ENCODE data around the gene SLC7A7. TPM values are rescaled to one million over a fixed set of nuclear protein-coding genes. Genes with fewer than 3 reads are reported as not detected.

The SLC7A7 gene
- total RNA-seq, 1 experiment from 2014 or later = 5.9 TPM

- Histone ChIP-seq H3K9me2 (ENCODE audit: insufficient read depth) (no peaks in the 10 kb centered on the region), H3K4me1 (replicated peaks; ENCODE audit: insufficient read depth) (no peaks in the 10 kb centered on the region; the same call in 1 of the 2 replicates), H4K20me1 (ENCODE audit: insufficient read depth) (no peaks in the 10 kb centered on the region), H3K4me2 (no peak overlapping the region), H3K36me3 (ENCODE audit: low read depth) (no peaks in the 10 kb centered on the region), H3K4me3 (no peak overlapping the region), H3K27ac (no peak overlapping the region), H3F3A (ENCODE audit: insufficient read depth, low read depth) (no peaks in the 10 kb centered on the region), H3K9me3 (ENCODE audit: insufficient read depth, low read depth) (no peaks in the 10 kb centered on the region), H3K27me3 (ENCODE audit: insufficient read depth, low read depth) (no peaks in the 10 kb centered on the region), H2AFZ (no peak overlapping the region), H3K79me2 (ENCODE audit: low read depth) (no peaks in the 10 kb centered on the region)
- intact Hi-C loops (cut with micrococcal nuclease; ENCODE audit: unreplicated experiment) = no loop called here
- POLR2A ChIA-PET (ENCODE audit: unreplicated experiment) = no interaction called here
- no peak for DNase-seq
- BruUV-seq (replicated peaks) = no TSS peak
- TF ChIP-seq EZH2 (IDR thresholded peaks at IDR 0.05; ENCODE audit: low read depth) (no peak), CTCF (conservative IDR thresholded peaks at IDR 0.05) (no peak)
- CTCF ChIA-PET = no interaction called here
Observed at GRCh38 chr14:22847661-22848341, 32.6 kb upstream of the SLC7A7 start.

GRCh38 chr14:22846811-22847307, 31.6 kb upstream of the SLC7A7 start:
- no peak for DNase-seq
- Histone ChIP-seq H3K9me2 (ENCODE audit: insufficient read depth) (no peaks in the 10 kb centered on the region), H3K4me3 (no peak overlapping the region), H3K4me2 (no peak overlapping the region), H3K27ac (no peak overlapping the region), H3K9me3 (ENCODE audit: insufficient read depth, low read depth) (no peaks in the 10 kb centered on the region), H2AFZ (no peak overlapping the region), H3F3A (ENCODE audit: insufficient read depth, low read depth) (no peaks in the 10 kb centered on the region), H4K20me1 (ENCODE audit: insufficient read depth) (no peaks in the 10 kb centered on the region), H3K79me2 (ENCODE audit: low read depth) (no peaks in the 10 kb centered on the region), H3K4me1 (replicated peaks; ENCODE audit: insufficient read depth) (no peaks in the 10 kb centered on the region; the same call in 1 of the 2 replicates), H3K27me3 (ENCODE audit: insufficient read depth, low read depth) (no peaks in the 10 kb centered on the region), H3K36me3 (ENCODE audit: low read depth) (no peaks in the 10 kb centered on the region)
- CTCF ChIA-PET = no interaction called here
- TSS peak; percentile 17 for BruUV-seq (replicated peaks)
- TF ChIP-seq CTCF (conservative IDR thresholded peaks at IDR 0.05) = no peak
- no peak for TF ChIP-seq EZH2 (IDR thresholded peaks at IDR 0.05; ENCODE audit: low read depth)
- intact Hi-C loops (cut with micrococcal nuclease; ENCODE audit: unreplicated experiment) = no loop called here
- POLR2A ChIA-PET (ENCODE audit: unreplicated experiment) = no interaction called here

GRCh38 chr14:22845821-22846625, 30.8 kb upstream of the SLC7A7 start:
- H4K20me1 ChIP-seq (ENCODE audit: insufficient read depth) = no peaks in the 10 kb centered on the region
- no peak overlapping the region for H3K4me3 ChIP-seq
- no peaks in the 10 kb centered on the region; the same call in 1 of the 2 replicates for H3K4me1 ChIP-seq (replicated peaks; ENCODE audit: insufficient read depth)
- CTCF ChIA-PET = no interaction called here
- no peak overlapping the region for H2AFZ ChIP-seq
- no peak overlapping the region for H3K4me2 ChIP-seq
- H3K27me3 ChIP-seq (ENCODE audit: insufficient read depth, low read depth) = no peaks in the 10 kb centered on the region
- DNase-seq = no peak
- no peaks in the 10 kb centered on the region for H3F3A ChIP-seq (ENCODE audit: insufficient read depth, low read depth)
- H3K79me2 ChIP-seq (ENCODE audit: low read depth) = no peaks in the 10 kb centered on the region
- POLR2A ChIA-PET (ENCODE audit: unreplicated experiment) = no interaction called here
- TF ChIP-seq CTCF (conservative IDR thresholded peaks at IDR 0.05) (no peak), EZH2 (IDR thresholded peaks at IDR 0.05; ENCODE audit: low read depth) (no peak)
- no peaks in the 10 kb centered on the region for H3K9me2 ChIP-seq (ENCODE audit: insufficient read depth)
- no TSS peak for BruUV-seq (replicated peaks)
- no peaks in the 10 kb centered on the region for H3K36me3 ChIP-seq (ENCODE audit: low read depth)
- H3K27ac ChIP-seq = no peak overlapping the region
- intact Hi-C loops (cut with micrococcal nuclease; ENCODE audit: unreplicated experiment) = no loop called here
- H3K9me3 ChIP-seq (ENCODE audit: insufficient read depth, low read depth) = no peaks in the 10 kb centered on the region

All from PC-9 (cell line).